Skin epidermis (tissue), 12 donors: ENCODE measurements around the gene PARP1.

Experiments
- H3K27ac ChIP-seq, 21 experiments: fragments of 200-600 bp; sonication (generic) in 11 of 21; one replicate each; pipeline ENCODE4 v1.5.0; 2020; ENCODE audit warnings: mild to moderate bottlenecking in 3 of 21, inconsistent platforms in 2 of 21, moderate library complexity in 2 of 21
- H3K4me3 ChIP-seq, 7 experiments: fragments of 200-600 bp; sonication (generic) in 2 of 7; one replicate each; pipeline ENCODE4 v1.5.0; 2020; ENCODE audit warnings: inconsistent platforms in 2 of 7, mild to moderate bottlenecking in 2 of 7, moderate library complexity in 1 of 7

The PARP1 gene

GRCh38 chr1:226390681-226391080 is 17.2 kb downstream of the PARP1 start:
- Histone ChIP-seq H3K27ac (no peak overlapping the region), H3K4me3 (no peak overlapping the region)

- Histone ChIP-seq H3K27ac (no peak overlapping the region), H3K4me3 (no peak overlapping the region)
These were observed 19.8 kb downstream of the PARP1 start for GRCh38 chr1:226388131-226388530.

- H3K4me3 ChIP-seq = no peak overlapping the region
- H3K27ac ChIP-seq = no peak overlapping the region
These were observed 23.2 kb downstream of the PARP1 start for GRCh38 chr1:226384717-226385116.

GRCh38 chr1:226384040-226384439 is 23.9 kb downstream of the PARP1 start:
- no peak overlapping the region for H3K27ac ChIP-seq
- H3K4me3 ChIP-seq = no peak overlapping the region

- Histone ChIP-seq H3K4me3 (no peak overlapping the region), H3K27ac (no peak overlapping the region)
These were observed 25.9 kb downstream of the PARP1 start for GRCh38 chr1:226382030-226382429.

GRCh38 chr1:226381226-226381998 is 26.5 kb downstream of the PARP1 start:
- Histone ChIP-seq H3K27ac (no peak overlapping the region), H3K4me3 (no peak overlapping the region)

GRCh38 chr1:226378071-226378470 is 29.8 kb downstream of the PARP1 start:
- Histone ChIP-seq H3K27ac (no peak overlapping the region), H3K4me3 (no peak overlapping the region)

GRCh38 chr1:226376300-226376699 is 31.6 kb downstream of the PARP1 start:
- Histone ChIP-seq H3K4me3 (no peak overlapping the region), H3K27ac (no peak overlapping the region)

- no peak overlapping the region for H3K27ac ChIP-seq
These were observed 34.5 kb downstream of the PARP1 start for GRCh38 chr1:226373376-226373775.

GRCh38 chr1:226372885-226373284 is 35.0 kb downstream of the PARP1 start:
- H3K27ac ChIP-seq = no peak overlapping the region

More at GRCh38 chr1:226373376-226373775, 34.5 kb downstream of the PARP1 start:
- H3K4me3 ChIP-seq = no peak overlapping the region

GRCh38 chr1:226371866-226372490 is 35.9 kb downstream of the PARP1 start:
- H3K27ac ChIP-seq = no peak overlapping the region
- no peak overlapping the region for H3K4me3 ChIP-seq

More at GRCh38 chr1:226372885-226373284, 35.0 kb downstream of the PARP1 start:
- H3K4me3 ChIP-seq = no peak overlapping the region

- no peak overlapping the region for H3K4me3 ChIP-seq
- no peak overlapping the region for H3K27ac ChIP-seq
These were observed 36.7 kb downstream of the PARP1 start for GRCh38 chr1:226371027-226371694.

GRCh38 chr1:226370144-226370923 is 37.6 kb downstream of the PARP1 start:
- H3K27ac ChIP-seq = no peak overlapping the region
- H3K4me3 ChIP-seq = no peak overlapping the region

- H3K27ac ChIP-seq = no peak overlapping the region
- no peak overlapping the region for H3K4me3 ChIP-seq
These were observed 38.8 kb downstream of the PARP1 start for GRCh38 chr1:226369110-226369509.

GRCh38 chr1:226366290-226366689 is 41.6 kb downstream of the PARP1 start:
- H3K27ac ChIP-seq = no peak overlapping the region
- no peak overlapping the region for H3K4me3 ChIP-seq

- Histone ChIP-seq H3K27ac (no peak overlapping the region), H3K4me3 (no peak overlapping the region)
These were observed 42.1 kb downstream of the PARP1 start for GRCh38 chr1:226365831-226366231.

GRCh38 chr1:226364901-226365565 is 42.9 kb downstream of the PARP1 start:
- Histone ChIP-seq H3K27ac (no peak overlapping the region), H3K4me3 (no peak overlapping the region)

- H3K4me3 ChIP-seq = no peak overlapping the region
- no peak overlapping the region for H3K27ac ChIP-seq
These were observed 43.4 kb downstream of the PARP1 start for GRCh38 chr1:226364514-226364899.

- H3K4me3 ChIP-seq = no peak overlapping the region
- H3K27ac ChIP-seq = no peak overlapping the region
These were observed 43.9 kb downstream of the PARP1 start for GRCh38 chr1:226363801-226364513.
